A549 (cell line): ENCODE results near the gene SASH1. TPM values are rescaled to one million over a fixed set of nuclear protein-coding genes. Genes with fewer than 3 reads are reported as not detected.

ENCODE experiments used
- ATAC-seq, 2 experiments: fragments of 200-7000 bp in 1 of 2; fragments of >200 bp in 1 of 2; cut with Nextera tagmentation in 1 of 2; cut with Tn5 transposase in 1 of 2; 3 replicates each; pipeline versions ENCODE4 v1.8.0 to v1.9.1; 2018 to 2020; ENCODE audit warnings: mild to moderate bottlenecking in 1 of 2, moderate library complexity in 1 of 2
- CTCF ChIA-PET: fragments of 300-600 bp; sonication (Branson Sonifier 250); formaldehyde crosslinking; extraction: SDS; loops from one replicate; lab custom pipeline; 2021; ENCODE audit warnings: antibody characterized with exemption, inconsistent platforms; lab: Yijun Ruan, JAX
- POLR2A ChIA-PET: fragments of 350-600 bp; formaldehyde crosslinking; extraction: SDS; loops from one replicate; lab custom pipeline; 2021; ENCODE audit warnings: antibody characterized with exemption, inconsistent platforms; lab: Yijun Ruan, JAX
- DNase-seq, 2 experiments: peaks; one replicate each; pipeline versions ENCODE4 v3.0.0 to v3.0.0-alpha.2; 2011 to 2016; ENCODE audit warnings: low read depth in 1 of 2, low spot score in 1 of 2
- FAIRE-seq: peaks from 2 replicates; lab custom pipeline; 2011; peaks lifted over from hg19 to GRCh38; lab: Jason Lieb, UNC
- H3K27ac ChIP-seq, 2 experiments: fragments of >200 bp; sonication (Bioruptor Twin); formaldehyde crosslinking; 3 replicates each; pipeline ENCODE4 v1.5.1; 2016 to 2017
- H3K4me1 ChIP-seq: fragments of >200 bp; sonication (Bioruptor Twin); formaldehyde crosslinking; 3 replicates; pipeline ENCODE4 v1.6.1; 2016
- H3K4me2 ChIP-seq: fragments of >200 bp; sonication (Bioruptor Twin); formaldehyde crosslinking; 3 replicates; pipeline ENCODE4 v1.6.1; 2016
- H3K4me3 ChIP-seq: fragments of >200 bp; sonication (Bioruptor Twin); formaldehyde crosslinking; 3 replicates; pipeline ENCODE4 v1.5.1; 2016
- H3K9me3 ChIP-seq: fragments of >200 bp; sonication (Bioruptor Twin); formaldehyde crosslinking; 3 replicates; pipeline ENCODE4 v1.6.1; 2016
- CHD4 ChIP-seq: fragments of 200-600 bp; sonication (generic); IDR thresholded peaks from 2 replicates; pipeline ENCODE4 v1.6.1; 2016; ENCODE audit warnings: antibody characterized with exemption, mild to moderate bottlenecking, borderline replicate concordance
- E2F6 ChIP-seq: IDR thresholded peaks from 2 replicates; pipeline ENCODE4 v1.6.1; 2012; ENCODE audit warnings: low read depth, borderline replicate concordance
- EHF ChIP-seq: fragments of 250-450 bp; sonication (Bioruptor Pico); IDR thresholded peaks from 2 replicates; pipeline ENCODE4 v1.5.0; 2020; ENCODE audit warnings: mild to moderate bottlenecking
- EHMT2 ChIP-seq: fragments of 200-600 bp; sonication (generic); IDR thresholded peaks from 2 replicates; pipeline ENCODE4 v1.6.1; 2016; ENCODE audit warnings: antibody characterized with exemption, low read depth, mild to moderate bottlenecking, moderate library complexity
- EP300 ChIP-seq, 2 experiments: fragments of >200 bp; sonication (Bioruptor Twin); formaldehyde crosslinking; IDR thresholded peaks; 2 replicates in 1 of 2; 3 replicates in 1 of 2; pipeline ENCODE4 v1.6.1; 2016 to 2017
- FOXS1 ChIP-seq: fragments of 250-450 bp; sonication (Bioruptor Pico); IDR thresholded peaks from 2 replicates; pipeline ENCODE4 v1.5.0; 2020; ENCODE audit warnings: mild to moderate bottlenecking, moderate library complexity
- HES2 ChIP-seq: fragments of >200 bp; sonication (Bioruptor Twin); formaldehyde crosslinking; IDR thresholded peaks from 2 replicates; pipeline ENCODE4 v1.6.1; 2016
- HOXA7 ChIP-seq: fragments of 250-450 bp; sonication (Bioruptor Pico); IDR thresholded peaks from 2 replicates; pipeline ENCODE4 v1.5.0; 2020; ENCODE audit warnings: mild to moderate bottlenecking, moderate library complexity
- HOXB5 ChIP-seq: fragments of 250-450 bp; sonication (Bioruptor Pico); IDR thresholded peaks from 2 replicates; pipeline ENCODE4 v1.5.0; 2020; ENCODE audit warnings: mild to moderate bottlenecking, moderate library complexity
- JUN ChIP-seq, 2 experiments: fragments of >200 bp; sonication (Bioruptor Twin); formaldehyde crosslinking; IDR thresholded peaks; 2 replicates in 1 of 2; 3 replicates in 1 of 2; pipeline ENCODE4 v1.6.1; 2016 to 2017
- NFE2L2 ChIP-seq: fragments of 150-350 bp; conservative IDR thresholded peaks from 2 replicates; pipeline ENCODE4 v1.6.1; 2014; ENCODE audit warnings: low read length
- PBX3 ChIP-seq: IDR thresholded peaks from 2 replicates; pipeline ENCODE4 v1.6.1; 2012
- RFX5 ChIP-seq: fragments of 450-650 bp; IDR thresholded peaks from 2 replicates; pipeline ENCODE4 v1.7.1; 2014; ENCODE audit warnings: antibody characterized with exemption, mild to moderate bottlenecking, moderate library complexity
- TP53 ChIP-seq: fragments of 250-450 bp; sonication (Bioruptor Pico); IDR thresholded peaks from 2 replicates; pipeline ENCODE4 v1.5.0; 2021; ENCODE audit warnings: mild to moderate bottlenecking, moderate library complexity
- ZNF302 ChIP-seq: fragments of 250-450 bp; sonication (Bioruptor Pico); IDR thresholded peaks from 2 replicates; pipeline ENCODE4 v1.9.0; 2021; ENCODE audit warnings: inconsistent platforms, mild to moderate bottlenecking, moderate library complexity
- WGBS: methylation state at CpG from one replicate; pipeline ENCODE4 v1.1.6; 2017; ENCODE audit errors: missing lambda C conversion rate; 5-methylcytosine and 5-hydroxymethylcytosine counted together
- polyA plus RNA-seq, 4 experiments: library from polyadenylated mRNA; depleted of rRNA in 3 of 4; stranded (reverse); fragments of >200 nt; fragmentation: RNase III in 1 of 4; extraction: RNeasy Plus Mini Kit Qiagen cat#74134 plus additional on column Dnase treatment in 1 of 4; gene quantifications; 2 replicates in 3 of 4; 3 replicates in 1 of 4; pipeline ENCODE4 v1.2.3, GENCODE V29; 2011 to 2017
- TF ChIP-seq, protein P1 (sequence below): fragments of 250-450 bp; sonication (Bioruptor Pico); IDR thresholded peaks from 2 replicates; pipeline ENCODE4 v1.5.0; 2021; ENCODE audit warnings: mild to moderate bottlenecking, moderate library complexity, borderline replicate concordance

The SASH1 gene
- polyA plus RNA-seq, 2 of the 4 experiments (the other 2 are of a cell fraction) = 2.5 to 3.0 TPM

DNA sequence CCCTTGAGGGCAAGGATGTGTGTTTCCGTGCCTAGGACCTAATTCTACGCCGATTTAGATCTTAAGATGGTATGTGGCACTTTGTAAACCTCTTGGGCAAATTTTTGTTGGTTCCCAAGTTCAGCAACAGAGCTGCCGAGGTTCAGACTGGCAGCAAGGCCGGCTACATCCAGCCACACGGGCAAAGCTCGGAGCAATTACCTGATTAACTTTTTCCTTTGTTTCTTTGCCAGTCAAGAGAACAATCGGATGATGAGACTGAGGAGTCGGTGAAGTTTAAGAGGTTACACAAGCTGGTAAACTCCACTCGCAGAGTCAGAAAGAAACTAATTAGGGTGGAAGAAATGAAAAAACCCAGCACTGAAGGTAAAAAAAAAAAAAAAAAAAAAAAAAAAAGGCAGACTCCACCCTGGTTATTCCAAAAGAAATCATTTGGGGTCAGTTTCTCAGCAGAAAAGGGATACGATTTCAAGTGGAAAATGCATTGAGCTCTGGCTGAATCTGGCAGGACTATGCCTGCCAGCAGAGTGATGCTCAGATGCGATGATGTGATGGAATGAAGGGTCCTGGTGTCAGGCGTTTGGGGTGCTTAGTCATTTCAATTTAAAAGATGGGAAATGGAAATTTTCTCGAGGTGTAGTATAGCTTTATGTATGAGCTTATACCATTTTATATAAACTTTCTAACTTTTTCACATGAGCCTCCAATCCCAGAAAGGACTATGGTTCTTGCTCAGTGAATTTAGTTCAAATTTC is 171.6 kb downstream of the SASH1 start (continued):
- TF ChIP-seq, protein P1, sequence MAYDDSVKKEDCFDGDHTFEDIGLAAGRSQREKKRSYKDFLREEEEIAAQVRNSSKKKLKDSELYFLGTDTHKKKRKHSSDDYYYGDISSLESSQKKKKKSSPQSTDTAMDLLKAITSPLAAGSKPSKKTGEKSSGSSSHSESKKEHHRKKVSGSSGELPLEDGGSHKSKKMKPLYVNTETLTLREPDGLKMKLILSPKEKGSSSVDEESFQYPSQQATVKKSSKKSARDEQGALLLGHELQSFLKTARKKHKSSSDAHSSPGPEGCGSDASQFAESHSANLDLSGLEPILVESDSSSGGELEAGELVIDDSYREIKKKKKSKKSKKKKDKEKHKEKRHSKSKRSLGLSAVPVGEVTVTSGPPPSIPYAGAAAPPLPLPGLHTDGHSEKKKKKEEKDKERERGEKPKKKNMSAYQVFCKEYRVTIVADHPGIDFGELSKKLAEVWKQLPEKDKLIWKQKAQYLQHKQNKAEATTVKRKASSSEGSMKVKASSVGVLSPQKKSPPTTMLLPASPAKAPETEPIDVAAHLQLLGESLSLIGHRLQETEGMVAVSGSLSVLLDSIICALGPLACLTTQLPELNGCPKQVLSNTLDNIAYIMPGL (CRISPR knock-in tag) = no peak

DNA sequence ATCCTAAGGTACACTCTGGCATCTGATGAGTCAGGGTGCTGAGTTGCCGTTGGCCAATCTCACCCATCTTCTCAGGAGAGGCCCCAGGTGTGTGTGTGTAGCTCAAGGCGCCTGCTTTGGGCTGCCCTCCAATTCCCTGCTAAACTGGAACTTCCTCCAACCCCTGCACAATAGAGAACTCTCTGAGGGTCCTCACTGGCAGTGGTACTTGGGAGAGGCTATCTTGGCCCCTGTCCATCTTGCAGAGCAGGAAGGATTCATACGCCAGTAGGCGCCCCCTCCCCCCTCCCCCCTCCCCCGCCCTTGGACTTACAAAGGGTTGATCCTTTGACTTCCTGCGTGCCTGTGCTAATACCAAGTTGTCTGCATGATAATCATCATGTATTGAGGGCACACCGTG is 173.6 kb downstream of the SASH1 start:
- no peak overlapping the region for H3K27ac ChIP-seq
- no peak for TF ChIP-seq JUN (IDR thresholded peaks at IDR 0.05)
- TF ChIP-seq, all 56 proteins: peak for 0
- WGBS = 68% methylated on average over 6 of the region's 7 CpGs
- Histone ChIP-seq H3K4me3 (no peak overlapping the region), H3K9me3 (no peaks in the 10 kb centered on the region), H3K4me1 (no peaks in the 10 kb centered on the region), H3K4me2 (no peak overlapping the region)
- ATAC-seq = no peak
- ChIA-PET POLR2A (no interaction called here), CTCF (no interaction called here)
- no peak for FAIRE-seq
- no peak for DNase-seq

GRCh38 chr6:148516617-148517016 is 174.0 kb downstream of the SASH1 start:
- H3K27ac ChIP-seq = no peak overlapping the region
- H3K9me3 ChIP-seq = no peaks in the 10 kb centered on the region
- ATAC-seq = no peak
- no peak overlapping the region for H3K4me3 ChIP-seq
- no peaks in the 10 kb centered on the region for H3K4me1 ChIP-seq
- TF ChIP-seq HES2 = no peak
- WGBS = 82% methylated on average over 4 of the region's 4 CpGs
- no peak for FAIRE-seq
- H3K4me2 ChIP-seq = no peak overlapping the region
- POLR2A ChIA-PET = no interaction called here
- CTCF ChIA-PET = no interaction called here
- DNase-seq = no peak

GRCh38 chr6:148517470-148517869 is 174.8 kb downstream of the SASH1 start:
- 90% methylated on average over 9 of the region's 10 CpGs for WGBS
- FAIRE-seq (no peak), DNase-seq (no peak), ATAC-seq (no peak)
- Histone ChIP-seq H3K4me3 (no peak overlapping the region), H3K4me2 (no peak overlapping the region), H3K9me3 (no peaks in the 10 kb centered on the region), H3K27ac (no peak overlapping the region), H3K4me1 (no peaks in the 10 kb centered on the region)
- ChIA-PET POLR2A (no interaction called here), CTCF (no interaction called here)
- TF ChIP-seq JUN (IDR thresholded peaks at IDR 0.05) (no peak), HOXB5 (no peak), FOXS1 (no peak), TP53 (CRISPR knock-in tag) (no peak), HOXA7 (CRISPR knock-in tag) (no peak), ZNF302 (no peak), EHMT2 (no peak), EHF (no peak), EP300 (IDR thresholded peaks at IDR 0.05) (no peak), RFX5 (no peak), CHD4 (no peak)

- ChIA-PET POLR2A (no interaction called here), CTCF (no interaction called here)
- H3K9me3 ChIP-seq = no peaks in the 10 kb centered on the region
- no peak for DNase-seq
- no peaks in the 10 kb centered on the region for H3K4me1 ChIP-seq
- H3K27ac ChIP-seq = no peak overlapping the region
- TF ChIP-seq PBX3 = no peak
- TF ChIP-seq E2F6 = no peak
- TF ChIP-seq TP53 (CRISPR knock-in tag) = no peak
- no peak for TF ChIP-seq NFE2L2
- TF ChIP-seq, all 56 proteins: peak for 0
- no peak overlapping the region for H3K4me2 ChIP-seq
- WGBS = 92% methylated on average over 7 of the region's 12 CpGs
- no peak for ATAC-seq
- FAIRE-seq = no peak
- no peak overlapping the region for H3K4me3 ChIP-seq
Measured at GRCh38 chr6:148518511-148519156, 176.0 kb downstream of the SASH1 start.
